CD14-positive monocyte (primary cell): ENCODE data around the gene ATRN. TPM values are rescaled to one million over a fixed set of nuclear protein-coding genes. Genes with fewer than 3 reads are reported as not detected.

Source experiments
- DNase-seq, 3 donors: peaks; one replicate each; pipeline ENCODE4 v3.0.0-alpha.2; 2011 to 2022
- H2AFZ ChIP-seq: 2 replicates; pipeline ENCODE4 v1.6.0; 2012; ENCODE audit warnings: mild to moderate bottlenecking, low read depth, low read length, inconsistent platforms; ENCODE audit not compliant: insufficient read depth, poor library complexity, severe bottlenecking
- H3K27ac ChIP-seq, 2 donors: 1 replicate in 1 of 2; 2 replicates in 1 of 2; pipeline ENCODE4 v1.5.1; 2012 to 2013; ENCODE audit warnings: low read length in 2 of 2, control low read depth in 1 of 2, inconsistent platforms in 1 of 2, low read depth in 1 of 2, mild to moderate bottlenecking in 1 of 2
- H3K27me3 ChIP-seq, 2 donors: one replicate each; pipeline versions ENCODE4 v1.6.0 to v1.6.1; 2011 to 2013; ENCODE audit warnings: low read length in 2 of 2; ENCODE audit not compliant: control insufficient read depth in 2 of 2, insufficient read depth in 2 of 2
- H3K36me3 ChIP-seq, 2 donors: replicated peaks in 1 of 2; 1 replicate in 1 of 2; 2 replicates in 1 of 2; pipeline versions ENCODE4 v1.5.1 to v1.6.1; 2012 to 2013; ENCODE audit warnings: low read length in 2 of 2, control low read depth in 1 of 2, inconsistent platforms in 1 of 2, mild to moderate bottlenecking in 1 of 2; ENCODE audit not compliant: insufficient read depth in 2 of 2, control insufficient read depth in 1 of 2
- H3K4me1 ChIP-seq, 2 donors: 1 replicate in 1 of 2; 2 replicates in 1 of 2; pipeline versions ENCODE4 v1.5.1 to v1.6.1; 2012 to 2013; ENCODE audit warnings: low read length in 2 of 2, control low read depth in 1 of 2, inconsistent platforms in 1 of 2, mild to moderate bottlenecking in 1 of 2, moderate library complexity in 1 of 2; ENCODE audit not compliant: insufficient read depth in 2 of 2, control insufficient read depth in 1 of 2
- H3K4me2 ChIP-seq: replicated peaks from 2 replicates; pipeline ENCODE3; 2012; ENCODE audit warnings: low read length, moderate library complexity, mild to moderate bottlenecking; ENCODE audit not compliant: poor library complexity, severe bottlenecking; ENCODE audit errors: extremely low read depth
- H3K4me3 ChIP-seq, 3 experiments: fragments of 200-600 bp in 1 of 3; sonication (generic) in 1 of 3; replicated peaks in 1 of 3; 1 replicate in 2 of 3; 2 replicates in 1 of 3; pipeline ENCODE4 v1.5.1; 2011 to 2013; ENCODE audit warnings: low read length in 3 of 3, mild to moderate bottlenecking in 3 of 3, control low read depth in 2 of 3, low read depth in 2 of 3, inconsistent platforms in 1 of 3, moderate library complexity in 1 of 3
- H3K79me2 ChIP-seq: 2 replicates; pipeline ENCODE4 v1.6.0; 2012; ENCODE audit warnings: mild to moderate bottlenecking, control low read depth, inconsistent platforms, low read length, moderate library complexity; ENCODE audit not compliant: insufficient read depth
- H3K9ac ChIP-seq: 2 replicates; pipeline ENCODE4 v1.6.0; 2017; ENCODE audit warnings: low read length, mild to moderate bottlenecking; ENCODE audit not compliant: insufficient read depth, poor library complexity, severe bottlenecking
- H3K9me3 ChIP-seq, 2 donors: replicated peaks in 1 of 2; 1 replicate in 1 of 2; 2 replicates in 1 of 2; pipeline versions ENCODE4 v1.5.1 to v1.6.1; 2012 to 2013; ENCODE audit warnings: low read length in 2 of 2, control low read depth in 1 of 2; ENCODE audit not compliant: control insufficient read depth in 1 of 2, insufficient read depth in 1 of 2
- H4K20me1 ChIP-seq: 2 replicates; pipeline ENCODE4 v1.6.0; 2012; ENCODE audit warnings: mild to moderate bottlenecking, low read length, control low read depth, moderate library complexity; ENCODE audit not compliant: insufficient read depth
- H3K27ac Mint-ChIP-seq, 7 donors: one replicate each; pipeline ENCODE4 v1.8.0; 2020; ENCODE audit warnings: mild to moderate bottlenecking in 7 of 7, mixed read lengths in 7 of 7, moderate library complexity in 6 of 7, inconsistent platforms in 2 of 7
- H3K27me3 Mint-ChIP-seq, 3 donors: one replicate each; pipeline ENCODE4 v1.8.0; 2021 to 2022; ENCODE audit warnings: low read depth in 3 of 3, mild to moderate bottlenecking in 3 of 3, mixed read lengths in 3 of 3, moderate library complexity in 3 of 3, inconsistent platforms in 1 of 3
- H3K36me3 Mint-ChIP-seq, 2 donors: one replicate each; pipeline ENCODE4 v1.8.0; 2020; ENCODE audit warnings: mixed read lengths in 2 of 2, inconsistent platforms in 1 of 2, mild to moderate bottlenecking in 1 of 2
- H3K4me1 Mint-ChIP-seq: one replicate; pipeline ENCODE4 v1.8.0; 2020; ENCODE audit warnings: mild to moderate bottlenecking, mixed read lengths
- H3K4me3 Mint-ChIP-seq, 2 donors: one replicate each; pipeline ENCODE4 v1.8.0; 2020; ENCODE audit warnings: mild to moderate bottlenecking in 2 of 2, mixed read lengths in 2 of 2, moderate library complexity in 1 of 2
- H3K9me3 Mint-ChIP-seq, 7 donors: one replicate each; pipeline ENCODE4 v1.8.0; 2020 to 2022; ENCODE audit warnings: mixed read lengths in 7 of 7, mild to moderate bottlenecking in 6 of 7, moderate library complexity in 6 of 7, inconsistent platforms in 2 of 7
- WGBS: methylation state at CpG from one replicate; pipeline ENCODE4 v1.1.5; 2013; ENCODE audit warnings: missing lambda C conversion rate; ENCODE audit not compliant: insufficient coverage; 5-methylcytosine and 5-hydroxymethylcytosine counted together
- intact Hi-C, 2 donors: fragments of 100-400 bp; cut with micrococcal nuclease; formaldehyde crosslinking; loops; one replicate each; pipeline versions ENCODE4 v1.15.0 to v1.15.1; 2023
- polyA plus RNA-seq, 3 donors: library from polyadenylated mRNA; depleted of rRNA in 1 of 3; unstranded in 2 of 3; stranded (reverse) in 1 of 3; fragments of 300-500 nt in 2 of 3; fragments of >200 nt in 1 of 3; fragmentation: Illumina TruSeq in 2 of 3; gene quantifications; 1 replicate in 2 of 3; 2 replicates in 1 of 3; pipeline ENCODE4 v1.2.3, GENCODE V29; 2012 to 2021
- TF ChIP-seq, protein P1 (sequence below): fragments of 200-600 bp; IDR thresholded peaks from one replicate; pipeline ENCODE4 v1.8.0; 2022; ENCODE audit warnings: antibody characterized with exemption, mild to moderate bottlenecking

The ATRN gene
- polyA plus RNA-seq, 3 donors: 10.2 to 17.4 (median 11.5) TPM

DNA sequence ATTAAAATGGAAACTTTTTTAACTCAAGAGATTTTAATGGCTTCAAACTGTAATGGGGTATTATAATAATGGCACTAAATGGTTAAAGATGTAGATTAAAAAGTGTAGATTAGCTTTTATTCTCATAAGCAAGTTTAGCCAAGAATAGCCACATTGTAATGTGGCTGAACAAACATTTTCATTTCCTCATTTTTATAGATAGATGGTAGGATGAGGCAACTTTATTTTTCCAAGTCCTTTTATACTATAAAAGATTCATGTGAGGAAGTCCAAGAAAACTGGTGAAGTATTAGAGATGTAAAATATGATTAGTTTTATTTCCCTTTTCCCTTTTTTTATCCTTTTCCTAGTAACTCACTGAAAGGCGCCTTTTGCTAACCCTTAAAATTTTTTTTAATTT lies 88.8 kb downstream of the ATRN start:
- no peak overlapping the region for H3K9ac ChIP-seq
- intact Hi-C loops: loop anchor here in 1 of 2 donors (5.0 kb wide), 1 partner anchor 152 kb away; the partner anchor contains the start of gene DNAAF9
- peak overlapping the region; percentile 7 for H3K4me2 ChIP-seq
- H3K4me1 Mint-ChIP-seq: peaks cover 42% of the 10 kb centered on the region
- peaks cover 5 to 39% of the 10 kb centered on the region in 2 donors for H3K36me3 ChIP-seq
- H2AFZ ChIP-seq: no peak overlapping the region
- no peaks in the 10 kb centered on the region for H3K9me3 Mint-ChIP-seq
- peaks cover 35 to 53% of the 10 kb centered on the region in 2 donors for H3K4me1 ChIP-seq
- H3K4me3 Mint-ChIP-seq: no peak overlapping the region
- no peaks in the 10 kb centered on the region for H4K20me1 ChIP-seq
- TF ChIP-seq, protein P1, sequence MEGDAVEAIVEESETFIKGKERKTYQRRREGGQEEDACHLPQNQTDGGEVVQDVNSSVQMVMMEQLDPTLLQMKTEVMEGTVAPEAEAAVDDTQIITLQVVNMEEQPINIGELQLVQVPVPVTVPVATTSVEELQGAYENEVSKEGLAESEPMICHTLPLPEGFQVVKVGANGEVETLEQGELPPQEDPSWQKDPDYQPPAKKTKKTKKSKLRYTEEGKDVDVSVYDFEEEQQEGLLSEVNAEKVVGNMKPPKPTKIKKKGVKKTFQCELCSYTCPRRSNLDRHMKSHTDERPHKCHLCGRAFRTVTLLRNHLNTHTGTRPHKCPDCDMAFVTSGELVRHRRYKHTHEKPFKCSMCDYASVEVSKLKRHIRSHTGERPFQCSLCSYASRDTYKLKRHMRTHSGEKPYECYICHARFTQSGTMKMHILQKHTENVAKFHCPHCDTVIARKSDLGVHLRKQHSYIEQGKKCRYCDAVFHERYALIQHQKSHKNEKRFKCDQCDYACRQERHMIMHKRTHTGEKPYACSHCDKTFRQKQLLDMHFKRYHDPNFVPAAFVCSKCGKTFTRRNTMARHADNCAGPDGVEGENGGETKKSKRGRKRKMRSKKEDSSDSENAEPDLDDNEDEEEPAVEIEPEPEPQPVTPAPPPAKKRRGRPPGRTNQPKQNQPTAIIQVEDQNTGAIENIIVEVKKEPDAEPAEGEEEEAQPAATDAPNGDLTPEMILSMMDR: no peak
- H3K27ac ChIP-seq: peak overlapping the region in 1 of 2 donors; percentile 50
- H3K27me3 ChIP-seq: no peaks in the 10 kb centered on the region
- WGBS: no CpG with 5 or more reads among the region's 1 CpG
- H3K79me2 ChIP-seq: peaks cover 3% of the 10 kb centered on the region
- peak in 2 of 3 donors; percentile 25 to 45 for DNase-seq
- H3K36me3 Mint-ChIP-seq: peaks cover 17 to 18% of the 10 kb centered on the region in 2 donors
- no peaks in the 10 kb centered on the region for H3K9me3 ChIP-seq
- H3K27ac Mint-ChIP-seq: peak overlapping the region in 1 of 7 donors; percentile 36
- no peak overlapping the region for H3K4me3 ChIP-seq
- peaks cover 0 to 1% (median 0%) of the 10 kb centered on the region in 3 donors for H3K27me3 Mint-ChIP-seq

DNA sequence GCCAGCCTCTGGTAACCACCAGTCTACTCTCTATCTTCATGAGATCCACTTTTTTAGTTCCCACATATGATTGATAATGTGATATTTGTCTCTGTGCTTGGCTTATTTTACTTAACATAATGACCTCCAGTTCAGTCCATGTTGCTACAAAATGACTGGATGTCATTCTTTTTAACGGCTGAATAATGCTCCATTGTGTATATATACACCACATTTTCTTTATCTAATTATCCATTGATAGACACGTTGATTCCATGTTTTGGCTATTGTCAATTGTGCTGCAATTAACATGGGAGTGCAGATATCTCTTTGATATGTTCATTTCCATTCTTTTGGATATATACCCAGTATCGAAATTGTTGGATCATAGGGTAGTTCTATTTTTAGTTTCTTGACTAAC lies 89.3 kb downstream of the ATRN start:
- 100% methylated on average over 1 of the region's 3 CpGs for WGBS
- Histone ChIP-seq H2AFZ (no peak overlapping the region), H3K27me3 (no peaks in the 10 kb centered on the region), H3K9me3 (no peaks in the 10 kb centered on the region), H3K79me2 (peaks cover 3% of the 10 kb centered on the region), H3K4me1 (peaks cover 30 to 48% of the 10 kb centered on the region in 2 donors), H3K27ac (no peak overlapping the region), H3K9ac (no peak overlapping the region), H4K20me1 (no peaks in the 10 kb centered on the region), H3K4me3 (no peak overlapping the region), H3K36me3 (peaks cover 8 to 44% of the 10 kb centered on the region in 2 donors), H3K4me2 (no peak overlapping the region)
- H3K4me1 Mint-ChIP-seq: peaks cover 39% of the 10 kb centered on the region
- TF ChIP-seq, protein P1: no peak
- H3K36me3 Mint-ChIP-seq: peaks cover 19 to 20% of the 10 kb centered on the region in 2 donors
- peaks cover 0 to 1% (median 0%) of the 10 kb centered on the region in 3 donors for H3K27me3 Mint-ChIP-seq
- H3K4me3 Mint-ChIP-seq: no peak overlapping the region
- H3K9me3 Mint-ChIP-seq: no peaks in the 10 kb centered on the region
- intact Hi-C loops: no loop called here
- H3K27ac Mint-ChIP-seq: peak overlapping the region in 1 of 7 donors; percentile 14
- DNase-seq: no peak
